Measurements from ENCODE around the gene ZNF124.
"Not testable (repeated sequence)": the region's sequence is repeated elsewhere in the genome, so short reads cannot be mapped to it uniquely, and the experiment has no call there.

The ZNF124 gene

GRCh38 chr1:247171443-247171842, 377 bp downstream of the ZNF124 start:
- DNase-seq (ENCODE audit: low spot score), result not testable (repeated sequence)

- no peak for DNase-seq (ENCODE audit: low spot score)
Observed at GRCh38 chr1:247165674-247166073, 6.1 kb downstream of the ZNF124 start.

- no peak for DNase-seq (ENCODE audit: low spot score)
Observed at GRCh38 chr1:247164694-247165093, 7.1 kb downstream of the ZNF124 start.

- no peak for DNase-seq (ENCODE audit: low spot score)
Observed at GRCh38 chr1:247156787-247157232, 15.0 kb downstream of the ZNF124 start.

GRCh38 chr1:247147781-247148180, 24.0 kb downstream of the ZNF124 start:
- DNase-seq (ENCODE audit: low spot score), result no peak

GRCh38 chr1:247147120-247147519, 24.7 kb downstream of the ZNF124 start:
- DNase-seq (ENCODE audit: low spot score), result not testable (repeated sequence)

GRCh38 chr1:247146671-247147070, 25.1 kb downstream of the ZNF124 start:
- DNase-seq (ENCODE audit: low spot score), result no peak

GRCh38 chr1:247145279-247145678, 26.5 kb downstream of the ZNF124 start:
- DNase-seq (ENCODE audit: low spot score), result no peak

GRCh38 chr1:247139557-247139956, 32.3 kb downstream of the ZNF124 start:
- not testable (repeated sequence) for DNase-seq (ENCODE audit: low spot score)

- DNase-seq (ENCODE audit: low spot score), result no peak
Observed at GRCh38 chr1:247131236-247131635, 40.6 kb downstream of the ZNF124 start.

- not testable (repeated sequence) for DNase-seq (ENCODE audit: low spot score)
Observed at GRCh38 chr1:247127519-247128282, 44.1 kb downstream of the ZNF124 start.

- DNase-seq (ENCODE audit: low spot score), result not testable (repeated sequence)
Observed at GRCh38 chr1:247126601-247127000, 45.2 kb downstream of the ZNF124 start.

- DNase-seq (ENCODE audit: low spot score), result not testable (repeated sequence)
Observed at GRCh38 chr1:247126166-247126565, 45.7 kb downstream of the ZNF124 start.

- no peak for DNase-seq (ENCODE audit: low spot score)
Observed at GRCh38 chr1:247121382-247121781, 50.4 kb downstream of the ZNF124 start.

GRCh38 chr1:247120408-247120668, 51.5 kb downstream of the ZNF124 start:
- not testable (repeated sequence) for DNase-seq (ENCODE audit: low spot score)

- no peak for DNase-seq (ENCODE audit: low spot score)
Observed at GRCh38 chr1:247119600-247120407, 52.0 kb downstream of the ZNF124 start.

GRCh38 chr1:247118946-247119446, 52.8 kb downstream of the ZNF124 start:
- DNase-seq (ENCODE audit: low spot score), result no peak

GRCh38 chr1:247115545-247115944, 56.3 kb downstream of the ZNF124 start:
- DNase-seq (ENCODE audit: low spot score), result no peak

- no peak for DNase-seq (ENCODE audit: low spot score)
Observed at GRCh38 chr1:247115141-247115510, 56.7 kb downstream of the ZNF124 start.

GRCh38 chr1:247114351-247115140, 57.3 kb downstream of the ZNF124 start:
- no peak for DNase-seq (ENCODE audit: low spot score)

GRCh38 chr1:247113733-247114271, 58.0 kb downstream of the ZNF124 start:
- DNase-seq (ENCODE audit: low spot score), result no peak

- no peak for DNase-seq (ENCODE audit: low spot score)
Observed at GRCh38 chr1:247113094-247113497, 58.7 kb downstream of the ZNF124 start.

Data from Ammon's horn (tissue), 1 donor.